Activated naive CD8-positive, alpha-beta T cell (primary cell): ENCODE measurements around the gene PPFIA1.

Experiments used
- H3K27ac Mint-ChIP-seq: one replicate; pipeline ENCODE4 v1.8.0; 2021; ENCODE audit warnings: mixed read lengths
- H3K27me3 Mint-ChIP-seq: one replicate; pipeline ENCODE4 v1.8.0; 2021; ENCODE audit warnings: mixed read lengths
- H3K36me3 Mint-ChIP-seq: one replicate; pipeline ENCODE4 v1.8.0; 2021; ENCODE audit warnings: mixed read lengths
- H3K4me1 Mint-ChIP-seq: one replicate; pipeline ENCODE4 v1.8.0; 2021; ENCODE audit warnings: low read depth, mixed read lengths
- H3K4me3 Mint-ChIP-seq: one replicate; pipeline ENCODE4 v1.8.0; 2021; ENCODE audit warnings: mild to moderate bottlenecking, mixed read lengths
- H3K9me3 Mint-ChIP-seq: one replicate; pipeline ENCODE4 v1.8.0; 2021; ENCODE audit warnings: low read depth, mixed read lengths

The PPFIA1 gene

DNA sequence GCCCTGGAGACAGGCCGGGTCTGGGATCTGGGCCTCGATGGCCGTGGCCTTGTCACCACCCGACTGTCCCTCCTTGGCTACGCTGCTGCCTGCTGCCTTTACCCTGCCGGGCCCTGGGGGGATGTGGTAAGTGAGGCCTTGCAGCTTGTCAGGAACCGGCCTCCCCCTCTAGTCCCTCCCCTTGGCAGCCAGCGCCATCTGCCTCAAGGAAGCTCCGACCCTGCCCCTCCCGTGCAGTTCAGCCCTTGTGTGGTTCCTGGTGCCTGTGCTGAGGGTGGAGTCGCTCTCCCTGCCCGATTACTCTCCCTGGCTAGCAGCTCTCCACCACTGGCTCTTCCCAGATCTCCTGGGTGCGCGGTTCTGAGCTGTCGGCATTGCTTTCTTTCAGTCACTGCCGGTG lies 161.6 kb downstream of the PPFIA1 start:
- H3K4me1 Mint-ChIP-seq: no peaks in the 10 kb centered on the region
- H3K9me3 Mint-ChIP-seq: no peaks in the 10 kb centered on the region
- H3K36me3 Mint-ChIP-seq: no peaks in the 10 kb centered on the region
- no peaks in the 10 kb centered on the region for H3K27me3 Mint-ChIP-seq
- H3K4me3 Mint-ChIP-seq: no peak overlapping the region
- no peak overlapping the region for H3K27ac Mint-ChIP-seq

DNA sequence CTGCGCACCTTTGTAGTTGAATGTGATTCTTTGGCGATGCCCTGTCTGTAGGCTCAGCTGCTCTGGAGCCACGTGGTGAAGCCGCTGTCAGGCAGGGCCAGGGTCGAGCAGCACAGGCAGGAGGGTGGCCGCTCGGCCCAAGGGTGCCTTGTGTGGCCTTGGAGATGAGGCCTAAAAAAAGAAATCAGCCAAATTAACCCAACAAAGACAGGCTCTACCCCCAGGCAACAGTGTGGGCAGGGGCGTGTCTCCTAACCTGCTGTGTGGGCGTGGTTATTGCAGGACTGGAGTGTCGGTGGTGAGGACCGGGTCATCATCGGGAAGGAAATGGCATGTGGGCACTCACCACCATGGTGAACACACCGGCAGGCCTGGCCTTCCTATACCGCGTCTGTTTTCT lies 162.1 kb downstream of the PPFIA1 start:
- Mint-ChIP-seq H3K4me3 (no peak overlapping the region), H3K27ac (no peak overlapping the region), H3K9me3 (no peaks in the 10 kb centered on the region), H3K27me3 (no peaks in the 10 kb centered on the region), H3K4me1 (no peaks in the 10 kb centered on the region), H3K36me3 (no peaks in the 10 kb centered on the region)

DNA sequence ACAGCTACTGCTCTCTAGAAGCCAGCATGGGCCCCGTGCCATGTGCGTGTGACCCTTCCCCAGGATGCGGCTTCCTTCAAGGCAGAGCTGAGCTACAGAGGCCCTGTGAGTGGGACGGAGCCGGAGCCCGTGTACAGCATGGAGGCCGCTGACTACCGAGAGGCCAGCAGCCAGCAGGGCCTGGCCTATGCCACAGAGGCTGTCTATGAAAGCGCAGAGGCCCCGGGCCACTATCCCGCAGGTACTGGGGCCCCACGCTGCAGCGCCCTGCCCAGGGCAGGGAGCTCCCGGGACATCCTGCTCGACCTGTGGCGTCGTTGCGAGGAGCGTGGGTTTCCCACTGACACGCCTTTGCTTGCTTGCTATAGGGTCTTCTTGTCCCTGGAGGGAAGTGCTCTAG lies 162.5 kb downstream of the PPFIA1 start:
- no peak overlapping the region for H3K4me3 Mint-ChIP-seq
- H3K27me3 Mint-ChIP-seq: no peaks in the 10 kb centered on the region
- H3K9me3 Mint-ChIP-seq: no peaks in the 10 kb centered on the region
- no peak overlapping the region for H3K27ac Mint-ChIP-seq
- no peaks in the 10 kb centered on the region for H3K4me1 Mint-ChIP-seq
- H3K36me3 Mint-ChIP-seq: no peaks in the 10 kb centered on the region

DNA sequence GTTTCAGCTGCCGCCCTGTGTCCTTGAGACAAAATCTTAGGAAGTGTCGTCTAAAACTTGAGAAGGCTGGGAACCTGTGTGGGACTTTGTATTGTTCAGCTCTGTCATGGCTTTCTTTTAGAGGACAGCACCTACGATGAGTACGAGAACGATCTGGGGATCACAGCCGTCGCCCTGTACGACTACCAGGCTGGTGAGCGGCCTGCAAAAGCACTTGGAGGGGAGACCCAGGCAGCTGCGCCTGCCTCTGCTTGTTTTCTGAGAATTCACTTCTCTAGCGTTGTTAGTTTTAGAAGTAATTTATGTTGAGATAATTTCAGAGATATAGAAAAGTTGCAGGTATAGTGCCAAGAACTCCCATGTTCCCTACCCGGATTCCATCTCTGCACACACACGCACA lies 163.0 kb downstream of the PPFIA1 start:
- Mint-ChIP-seq H3K27me3 (no peaks in the 10 kb centered on the region), H3K4me1 (no peaks in the 10 kb centered on the region), H3K9me3 (no peaks in the 10 kb centered on the region), H3K4me3 (no peak overlapping the region), H3K27ac (no peak overlapping the region), H3K36me3 (no peaks in the 10 kb centered on the region)
